ENCODE data around the gene SELENON. TPM values are rescaled to one million over a fixed set of nuclear protein-coding genes. Genes with fewer than 3 reads are reported as not detected.

SELENON gene
- total and polyA plus RNA-seq, 2 of the 8 experiments (the other 6 are each of a cell fraction or from before 2014, with no cell fraction given) = 43.0 to 77.6 TPM

DNA sequence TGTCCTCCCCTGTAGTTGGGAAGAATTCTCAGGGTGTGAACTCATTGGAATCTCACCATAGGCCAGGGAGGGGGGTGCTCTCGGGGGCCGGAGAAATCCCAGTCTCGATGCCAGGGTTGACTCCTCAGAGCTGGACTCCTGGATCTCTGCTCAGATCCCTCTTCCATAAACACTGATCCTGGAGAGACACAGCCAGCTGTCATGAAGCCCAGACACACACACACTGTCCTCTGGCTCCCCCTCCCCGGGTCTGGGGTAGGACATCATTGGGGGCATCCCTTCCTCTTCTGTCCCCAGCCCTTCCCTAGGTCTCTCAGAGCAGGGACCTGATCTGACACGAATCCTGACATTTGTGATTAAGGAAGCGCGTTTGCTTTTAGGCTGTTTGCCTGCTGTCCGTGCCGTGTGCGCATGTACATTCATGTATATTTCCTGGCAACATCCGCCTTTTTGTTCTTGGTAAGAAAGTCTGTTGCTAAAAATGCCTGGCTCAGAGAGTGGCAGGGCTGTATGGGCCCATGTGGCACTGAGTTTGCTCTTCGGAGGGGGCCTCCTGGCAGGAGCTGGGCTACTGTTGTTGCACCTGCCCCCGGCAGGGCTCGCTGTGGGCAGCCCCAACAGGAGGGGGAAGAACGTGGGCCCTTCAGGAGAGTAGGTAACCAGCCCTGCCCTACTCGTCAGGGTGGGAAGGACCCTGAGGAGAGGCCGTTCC lies 45.4 kb upstream of the SELENON start:
- H3K79me2 ChIP-seq (ENCODE audit: control insufficient read depth in 1 of 2, insufficient read depth in 2 of 2, low read length in 2 of 2) = no peaks in the 10 kb centered on the region
- H4K20me1 ChIP-seq (replicated peaks in 1 of 2; ENCODE audit: control insufficient read depth in 1 of 2, insufficient read depth in 2 of 2, low read length in 2 of 2) = no peaks in the 10 kb centered on the region
- H2AFZ ChIP-seq (ENCODE audit: low read length) = no peak overlapping the region
- H2BK120ac ChIP-seq (replicated peaks; ENCODE audit: low read depth, low read length) = no peak overlapping the region
- 0 out of 2 replicates have a peak overlapping the region, but pooled peaks have one; percentile 30 for H2BK5ac ChIP-seq (ENCODE audit: low read depth, low read length)
- no peak for FAIRE-seq
- H2BK15ac ChIP-seq (ENCODE audit: low read length) = 0 out of 2 replicates have a peak overlapping the region, but pooled peaks have one; percentile 46
- H3K4me3 ChIP-seq (ENCODE audit: extremely low read depth in 1 of 4, insufficient read depth in 2 of 4, low read depth in 3 of 4, low read length in 4 of 4) = no peak overlapping the region
- no peak overlapping the region for H3K9ac ChIP-seq (replicated peaks in 1 of 4; ENCODE audit: extremely low read depth in 1 of 4, low read depth in 3 of 4, low read length in 3 of 4)
- no peak overlapping the region for H2AK5ac ChIP-seq (ENCODE audit: low read depth, low read length)
- no peak overlapping the region for H4K5ac ChIP-seq (ENCODE audit: insufficient read length, low read depth, low read length)
- no peak overlapping the region for H3K27ac ChIP-seq (ENCODE audit: low read depth, low read length)
- H3K4me1 ChIP-seq (replicated peaks in 1 of 4; ENCODE audit: control insufficient read depth in 3 of 4, insufficient read depth in 4 of 4, low read length in 3 of 4) = peaks cover 0 to 16% (median 7%) of the 10 kb centered on the region in 4 experiments; a peak in 5 of 7 replicates
- no peaks in the 10 kb centered on the region for H3K9me3 ChIP-seq (ENCODE audit: insufficient read depth in 2 of 2, low read depth in 1 of 2, low read length in 1 of 2)
- no peaks in the 10 kb centered on the region for H3K27me3 ChIP-seq (replicated peaks in 1 of 4; ENCODE audit: control insufficient read depth in 3 of 4, extremely low read depth in 1 of 4, insufficient read depth in 3 of 4, low read length in 3 of 4)
- H3K56ac ChIP-seq (replicated peaks; ENCODE audit: insufficient read length, low read depth, low read length) = no peak overlapping the region
- ChIA-PET POLR2A (ENCODE audit: partially characterized antibody) (interaction anchor here (0.6 kb wide), 1 partner anchor 73 kb away, joined by 3 read pairs; no protein-coding TSS in a partner anchor), CTCF (ENCODE audit: partially characterized antibody) (interaction anchor here (0.7 to 3.1 kb wide), 7 partner anchors 17 to 133 kb away, joined by 3 to 9 read pairs (median 4); no protein-coding TSS in a partner anchor)
- DNase-seq (ENCODE audit: low read depth in 1 of 2, low spot score in 2 of 2) = no peak
- H3K4ac ChIP-seq (replicated peaks; ENCODE audit: insufficient read length, low read depth, low read length) = no peak overlapping the region
- no peak overlapping the region for H2BK12ac ChIP-seq (ENCODE audit: low read depth, low read length)
- H3K14ac ChIP-seq (ENCODE audit: insufficient read length) = no peak overlapping the region
- no peaks in the 10 kb centered on the region; the same call in 1 of the 2 replicates for H3K23me2 ChIP-seq (ENCODE audit: low read depth, low read length)
- no peaks in the 10 kb centered on the region; a peak in 1 of 8 replicates for H3K36me3 ChIP-seq (ENCODE audit: control insufficient read depth in 2 of 4, insufficient read depth in 4 of 4, low read length in 3 of 4)
- no peak overlapping the region for H4K91ac ChIP-seq (replicated peaks; ENCODE audit: insufficient read length, low read length)
- 0 out of 2 replicates have a peak overlapping the region, but pooled peaks have one; percentile 39 for H4K8ac ChIP-seq (ENCODE audit: extremely low read depth, insufficient read depth, low read length)
- no peak overlapping the region for H3K23ac ChIP-seq (ENCODE audit: insufficient read length)
- H3K79me1 ChIP-seq (ENCODE audit: low read depth, low read length) = no peaks in the 10 kb centered on the region
- no peak overlapping the region for H3K18ac ChIP-seq (ENCODE audit: extremely low read depth, low read length)
- 82% methylated on average over 17 of the region's 17 CpGs; no CpG with 5 or more reads in 1 of the 2 experiments for WGBS, 2 experiments (ENCODE audit: extremely low coverage in 1 of 2, insufficient coverage in 1 of 2, insufficient read length in 1 of 2, insufficient replicate concordance in 2 of 2, low coverage in 1 of 2, low lambda C conversion rate in 2 of 2, missing lambda C conversion rate in 1 of 2)
- no peak overlapping the region for H2BK20ac ChIP-seq (ENCODE audit: low read length)
- H3K4me2 ChIP-seq (ENCODE audit: insufficient read depth in 1 of 2, low read depth in 2 of 2, low read length in 2 of 2) = no peak overlapping the region
- TF ChIP-seq RBBP5 (IDR thresholded peaks at IDR 0.05; ENCODE audit: borderline replicate concordance, low read depth, low read length) = no peak
- TF ChIP-seq, protein P1, sequence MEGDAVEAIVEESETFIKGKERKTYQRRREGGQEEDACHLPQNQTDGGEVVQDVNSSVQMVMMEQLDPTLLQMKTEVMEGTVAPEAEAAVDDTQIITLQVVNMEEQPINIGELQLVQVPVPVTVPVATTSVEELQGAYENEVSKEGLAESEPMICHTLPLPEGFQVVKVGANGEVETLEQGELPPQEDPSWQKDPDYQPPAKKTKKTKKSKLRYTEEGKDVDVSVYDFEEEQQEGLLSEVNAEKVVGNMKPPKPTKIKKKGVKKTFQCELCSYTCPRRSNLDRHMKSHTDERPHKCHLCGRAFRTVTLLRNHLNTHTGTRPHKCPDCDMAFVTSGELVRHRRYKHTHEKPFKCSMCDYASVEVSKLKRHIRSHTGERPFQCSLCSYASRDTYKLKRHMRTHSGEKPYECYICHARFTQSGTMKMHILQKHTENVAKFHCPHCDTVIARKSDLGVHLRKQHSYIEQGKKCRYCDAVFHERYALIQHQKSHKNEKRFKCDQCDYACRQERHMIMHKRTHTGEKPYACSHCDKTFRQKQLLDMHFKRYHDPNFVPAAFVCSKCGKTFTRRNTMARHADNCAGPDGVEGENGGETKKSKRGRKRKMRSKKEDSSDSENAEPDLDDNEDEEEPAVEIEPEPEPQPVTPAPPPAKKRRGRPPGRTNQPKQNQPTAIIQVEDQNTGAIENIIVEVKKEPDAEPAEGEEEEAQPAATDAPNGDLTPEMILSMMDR (IDR thresholded peaks at IDR 0.05; ENCODE audit: control extremely low read depth in 1 of 3, insufficient read depth in 1 of 3, low read depth in 1 of 3, low read length in 3 of 3) = peak in 1 of 3 experiments; percentile 48; a peak in 2 of 4 replicates
- TF ChIP-seq RAD21 (IDR thresholded peaks at IDR 0.05 in 1 of 2, conservative IDR thresholded peaks at IDR 0.05 in 1 of 2; ENCODE audit: low read depth in 2 of 2, low read length in 2 of 2) = peak; percentile 22 to 48; a peak in 3 of 4 replicates

Data from H1 (cell line).